Osteoblast (primary cell): ENCODE measurements around the gene KCNQ5. TPM values are rescaled to one million over a fixed set of nuclear protein-coding genes. Genes with fewer than 3 reads are reported as not detected.

ENCODE experiments used
- DNase-seq: peaks from one replicate; pipeline ENCODE4 v3.0.0; 2011; ENCODE audit warnings: low spot score, mixed read lengths; ENCODE audit not compliant: insufficient read length; ENCODE audit errors: missing footprints
- H2AFZ ChIP-seq: 2 replicates; pipeline ENCODE4 v1.6.0; 2011; ENCODE audit warnings: mild to moderate bottlenecking, low read length
- H3K27ac ChIP-seq: 2 replicates; pipeline ENCODE4 v1.5.1; 2011; ENCODE audit warnings: mild to moderate bottlenecking, low read depth, low read length, moderate library complexity
- H3K27me3 ChIP-seq: 2 replicates; pipeline ENCODE4 v1.6.0; 2012; ENCODE audit warnings: mild to moderate bottlenecking, control low read depth, inconsistent platforms, low read length, moderate library complexity; ENCODE audit not compliant: insufficient read depth
- H3K36me3 ChIP-seq: 2 replicates; pipeline ENCODE4 v1.5.1; 2011; ENCODE audit warnings: mild to moderate bottlenecking, low read length, control low read depth, moderate library complexity; ENCODE audit not compliant: insufficient read depth
- H3K4me1 ChIP-seq: 2 replicates; pipeline ENCODE4 v1.5.1; 2011; ENCODE audit warnings: mild to moderate bottlenecking, low read length, control low read depth, moderate library complexity; ENCODE audit not compliant: insufficient read depth
- H3K4me2 ChIP-seq: 2 replicates; pipeline ENCODE4 v1.6.0; 2011; ENCODE audit warnings: mild to moderate bottlenecking, low read length; ENCODE audit not compliant: insufficient read depth
- H3K4me3 ChIP-seq: fragments of 200-600 bp; sonication (generic); 3 replicates; pipeline ENCODE4 v1.5.1; 2012; ENCODE audit warnings: mild to moderate bottlenecking, low read length, inconsistent platforms; ENCODE audit not compliant: insufficient read depth
- H3K79me2 ChIP-seq: 2 replicates; pipeline ENCODE4 v1.6.0; 2012; ENCODE audit warnings: mild to moderate bottlenecking, low read length, control low read depth, inconsistent platforms; ENCODE audit not compliant: insufficient read depth
- H3K9me3 ChIP-seq: 2 replicates; pipeline ENCODE4 v1.5.1; 2011; ENCODE audit warnings: low read depth, low read length, control low read depth
- H4K20me1 ChIP-seq: 2 replicates; pipeline ENCODE4 v1.6.0; 2012; ENCODE audit warnings: mild to moderate bottlenecking, low read length, control low read depth; ENCODE audit not compliant: insufficient read depth
- CTCF ChIP-seq: IDR thresholded peaks from 2 replicates; pipeline ENCODE4 v1.5.1; 2011; ENCODE audit warnings: mild to moderate bottlenecking, low read depth, low read length, moderate library complexity; ENCODE audit errors: extremely low read depth
- total RNA-seq: library from RNA; depleted of rRNA; stranded (reverse); fragments of >200 nt; gene quantifications from 2 replicates; pipeline ENCODE4 v1.2.3, GENCODE V29; 2012

Gene KCNQ5
- total RNA-seq, 1 donor, result 4.0 TPM

- Histone ChIP-seq H3K27ac (no peak overlapping the region), H3K9me3 (no peaks in the 10 kb centered on the region), H2AFZ (no peak overlapping the region), H4K20me1 (no peaks in the 10 kb centered on the region), H3K36me3 (no peaks in the 10 kb centered on the region), H3K4me3 (no peak overlapping the region), H3K4me2 (no peak overlapping the region), H3K27me3 (no peaks in the 10 kb centered on the region), H3K4me1 (peaks cover 2% of the 10 kb centered on the region), H3K79me2 (no peaks in the 10 kb centered on the region)
- no peak for TF ChIP-seq CTCF
- DNase-seq, result no peak
Observed at GRCh38 chr6:72911463-72912155, 289.7 kb downstream of the KCNQ5 start.

- DNase-seq, result no peak
- Histone ChIP-seq H3K36me3 (no peaks in the 10 kb centered on the region), H3K27me3 (no peaks in the 10 kb centered on the region), H3K27ac (no peak overlapping the region), H2AFZ (no peak overlapping the region), H4K20me1 (no peaks in the 10 kb centered on the region), H3K4me1 (peaks cover 2% of the 10 kb centered on the region), H3K79me2 (no peaks in the 10 kb centered on the region), H3K9me3 (no peaks in the 10 kb centered on the region), H3K4me3 (no peak overlapping the region), H3K4me2 (no peak overlapping the region)
- no peak for TF ChIP-seq CTCF
Observed at GRCh38 chr6:72913797-72914196, 291.9 kb downstream of the KCNQ5 start.

- H3K9me3 ChIP-seq, result no peaks in the 10 kb centered on the region
- H3K4me2 ChIP-seq, result no peak overlapping the region
- H4K20me1 ChIP-seq, result no peaks in the 10 kb centered on the region
- no peak for TF ChIP-seq CTCF
- H3K27me3 ChIP-seq, result no peaks in the 10 kb centered on the region
- H3K4me1 ChIP-seq, result peaks cover 2% of the 10 kb centered on the region
- no peak overlapping the region for H2AFZ ChIP-seq
- H3K4me3 ChIP-seq, result no peak overlapping the region
- DNase-seq, result no peak
- H3K79me2 ChIP-seq, result no peaks in the 10 kb centered on the region
- no peak overlapping the region for H3K27ac ChIP-seq
- no peaks in the 10 kb centered on the region for H3K36me3 ChIP-seq
Observed at GRCh38 chr6:72916298-72916697, 294.4 kb downstream of the KCNQ5 start.

GRCh38 chr6:72916906-72917305 is 295.0 kb downstream of the KCNQ5 start:
- Histone ChIP-seq H3K9me3 (no peaks in the 10 kb centered on the region), H3K4me1 (peaks cover 2% of the 10 kb centered on the region), H3K4me2 (no peak overlapping the region), H3K79me2 (no peaks in the 10 kb centered on the region), H3K36me3 (no peaks in the 10 kb centered on the region), H4K20me1 (no peaks in the 10 kb centered on the region), H3K4me3 (no peak overlapping the region), H2AFZ (no peak overlapping the region), H3K27me3 (no peaks in the 10 kb centered on the region), H3K27ac (no peak overlapping the region)
- TF ChIP-seq CTCF, result no peak
- no peak for DNase-seq
